Activated naive CD8-positive, alpha-beta T cell (primary cell): ENCODE data around the gene CTNNBIP1.
"Not testable (repeated sequence)": the region's sequence is repeated elsewhere in the genome, so short reads cannot be mapped to it uniquely, and the experiment has no call there.

Experiments used
- H3K27ac Mint-ChIP-seq: one replicate; pipeline ENCODE4 v1.8.0; 2021; ENCODE audit warnings: mixed read lengths
- H3K27me3 Mint-ChIP-seq: one replicate; pipeline ENCODE4 v1.8.0; 2021; ENCODE audit warnings: mixed read lengths
- H3K36me3 Mint-ChIP-seq: one replicate; pipeline ENCODE4 v1.8.0; 2021; ENCODE audit warnings: mixed read lengths
- H3K4me1 Mint-ChIP-seq: one replicate; pipeline ENCODE4 v1.8.0; 2021; ENCODE audit warnings: low read depth, mixed read lengths
- H3K4me3 Mint-ChIP-seq: one replicate; pipeline ENCODE4 v1.8.0; 2021; ENCODE audit warnings: mild to moderate bottlenecking, mixed read lengths
- H3K9me3 Mint-ChIP-seq: one replicate; pipeline ENCODE4 v1.8.0; 2021; ENCODE audit warnings: low read depth, mixed read lengths

CTNNBIP1 gene

GRCh38 chr1:9910076-9910422, at the start of gene CTNNBIP1:
CTNNBIP1 (minus strand) TSS chr1:9910269; CDS start chr1:9872064, 38,205 bp downstream.
- H3K4me1 Mint-ChIP-seq: peaks cover 21% of the 10 kb centered on the region
- peak within 1 kb of the TSS; percentile 95 for H3K27ac Mint-ChIP-seq
- no peaks in the 10 kb centered on the region for H3K36me3 Mint-ChIP-seq
- H3K9me3 Mint-ChIP-seq: no peaks in the 10 kb centered on the region
- H3K27me3 Mint-ChIP-seq: no peaks in the 10 kb centered on the region
- H3K4me3 Mint-ChIP-seq: peak within 1 kb of the TSS; percentile 95

- H3K36me3 Mint-ChIP-seq: no peaks in the 10 kb centered on the region
- no peak overlapping the region for H3K27ac Mint-ChIP-seq
- no peaks in the 10 kb centered on the region for H3K9me3 Mint-ChIP-seq
- no peaks in the 10 kb centered on the region for H3K4me1 Mint-ChIP-seq
- H3K27me3 Mint-ChIP-seq: no peaks in the 10 kb centered on the region
- no peak overlapping the region for H3K4me3 Mint-ChIP-seq
These were observed 47.7 kb upstream of the CTNNBIP1 start for GRCh38 chr1:9957726-9958125.

GRCh38 chr1:9946315-9946714, 36.2 kb upstream of the CTNNBIP1 start:
- Mint-ChIP-seq H3K36me3 (peaks cover 2% of the 10 kb centered on the region), H3K4me3 (no peak overlapping the region), H3K27ac (no peak overlapping the region), H3K27me3 (no peaks in the 10 kb centered on the region), H3K4me1 (peaks cover 22% of the 10 kb centered on the region), H3K9me3 (no peaks in the 10 kb centered on the region)

GRCh38 chr1:9942939-9943788, 33.1 kb upstream of the CTNNBIP1 start, which contains the start of the genes LZIC and NMNAT1:
LZIC (minus strand) TSS chr1:9943391; CDS start chr1:9936619, 6,772 bp downstream.
NMNAT1 (plus strand) TSS chr1:9943475; CDS start chr1:9972074, 28,599 bp downstream.
- peaks cover 20% of the 10 kb centered on the region for H3K4me1 Mint-ChIP-seq
- H3K27me3 Mint-ChIP-seq: no peaks in the 10 kb centered on the region
- no peaks in the 10 kb centered on the region for H3K9me3 Mint-ChIP-seq
- peaks cover 2% of the 10 kb centered on the region for H3K36me3 Mint-ChIP-seq
- H3K27ac Mint-ChIP-seq: peak within 1 kb of the TSS; percentile 98
- peak within 1 kb of the TSS; percentile 99 for H3K4me3 Mint-ChIP-seq

- H3K27ac Mint-ChIP-seq: peak overlapping the region; percentile 98
- H3K9me3 Mint-ChIP-seq: no peaks in the 10 kb centered on the region
- H3K27me3 Mint-ChIP-seq: no peaks in the 10 kb centered on the region
- H3K4me3 Mint-ChIP-seq: peak overlapping the region; percentile 99
- H3K36me3 Mint-ChIP-seq: peaks cover 2% of the 10 kb centered on the region
- peaks cover 22% of the 10 kb centered on the region for H3K4me1 Mint-ChIP-seq
These were observed 32.4 kb upstream of the CTNNBIP1 start for GRCh38 chr1:9942399-9942938.

GRCh38 chr1:9929431-9930385, 19.6 kb upstream of the CTNNBIP1 start:
- H3K27me3 Mint-ChIP-seq: no peaks in the 10 kb centered on the region
- no peaks in the 10 kb centered on the region for H3K4me1 Mint-ChIP-seq
- H3K36me3 Mint-ChIP-seq: peaks cover 12% of the 10 kb centered on the region
- no peaks in the 10 kb centered on the region for H3K9me3 Mint-ChIP-seq
- no peak overlapping the region for H3K4me3 Mint-ChIP-seq
- H3K27ac Mint-ChIP-seq: no peak overlapping the region

- Mint-ChIP-seq H3K4me3 (no peak overlapping the region), H3K27me3 (no peaks in the 10 kb centered on the region)
These were observed 17.2 kb upstream of the CTNNBIP1 start for GRCh38 chr1:9927259-9927658.

GRCh38 chr1:9922342-9922741, 12.3 kb upstream of the CTNNBIP1 start:
- Mint-ChIP-seq H3K9me3 (no peaks in the 10 kb centered on the region), H3K36me3 (no peaks in the 10 kb centered on the region), H3K27ac (no peak overlapping the region), H3K4me1 (no peaks in the 10 kb centered on the region), H3K27me3 (no peaks in the 10 kb centered on the region), H3K4me3 (no peak overlapping the region)

More at GRCh38 chr1:9927259-9927658, 17.2 kb upstream of the CTNNBIP1 start:
- H3K9me3 Mint-ChIP-seq: no peaks in the 10 kb centered on the region
- H3K27ac Mint-ChIP-seq: no peak overlapping the region
- peaks cover 4% of the 10 kb centered on the region for H3K36me3 Mint-ChIP-seq
- H3K4me1 Mint-ChIP-seq: no peaks in the 10 kb centered on the region

GRCh38 chr1:9920606-9921005, 10.5 kb upstream of the CTNNBIP1 start:
- Mint-ChIP-seq H3K27ac (no peak overlapping the region), H3K27me3 (no peaks in the 10 kb centered on the region)

GRCh38 chr1:9917901-9918300, 7.8 kb upstream of the CTNNBIP1 start:
- Mint-ChIP-seq H3K4me1 (no peaks in the 10 kb centered on the region), H3K27me3 (no peaks in the 10 kb centered on the region), H3K9me3 (no peaks in the 10 kb centered on the region), H3K27ac (no peak overlapping the region), H3K4me3 (no peak overlapping the region), H3K36me3 (no peaks in the 10 kb centered on the region)

More at GRCh38 chr1:9920606-9921005, 10.5 kb upstream of the CTNNBIP1 start:
- Mint-ChIP-seq H3K4me1 (no peaks in the 10 kb centered on the region), H3K4me3 (no peak overlapping the region), H3K9me3 (no peaks in the 10 kb centered on the region), H3K36me3 (no peaks in the 10 kb centered on the region)

- not testable (repeated sequence) for H3K4me3 Mint-ChIP-seq, H3K36me3 Mint-ChIP-seq, H3K9me3 Mint-ChIP-seq, H3K4me1 Mint-ChIP-seq, H3K27me3 Mint-ChIP-seq, H3K27ac Mint-ChIP-seq
These were observed 7.4 kb upstream of the CTNNBIP1 start for GRCh38 chr1:9917495-9917894.

- H3K4me1 Mint-ChIP-seq: peaks cover 4% of the 10 kb centered on the region
These were observed 6.4 kb upstream of the CTNNBIP1 start for GRCh38 chr1:9916452-9916851.

GRCh38 chr1:9914610-9914937, 4.5 kb upstream of the CTNNBIP1 start:
- H3K27ac Mint-ChIP-seq: no peak overlapping the region
- no peaks in the 10 kb centered on the region for H3K36me3 Mint-ChIP-seq
- no peak overlapping the region for H3K4me3 Mint-ChIP-seq
- no peaks in the 10 kb centered on the region for H3K9me3 Mint-ChIP-seq
- H3K4me1 Mint-ChIP-seq: peaks cover 9% of the 10 kb centered on the region
- no peaks in the 10 kb centered on the region for H3K27me3 Mint-ChIP-seq

More at GRCh38 chr1:9916452-9916851, 6.4 kb upstream of the CTNNBIP1 start:
- no peak overlapping the region for H3K4me3 Mint-ChIP-seq
- H3K27ac Mint-ChIP-seq: no peak overlapping the region
- H3K9me3 Mint-ChIP-seq: no peaks in the 10 kb centered on the region
- H3K36me3 Mint-ChIP-seq: no peaks in the 10 kb centered on the region
- H3K27me3 Mint-ChIP-seq: no peaks in the 10 kb centered on the region

GRCh38 chr1:9912264-9912936, 2.3 kb upstream of the CTNNBIP1 start:
- no peaks in the 10 kb centered on the region for H3K36me3 Mint-ChIP-seq
- peak overlapping the region; percentile 56 for H3K4me3 Mint-ChIP-seq
- no peaks in the 10 kb centered on the region for H3K27me3 Mint-ChIP-seq
- no peaks in the 10 kb centered on the region for H3K9me3 Mint-ChIP-seq
- H3K27ac Mint-ChIP-seq: peak overlapping the region; percentile 67
- H3K4me1 Mint-ChIP-seq: peaks cover 21% of the 10 kb centered on the region
